RWPE1 (cell line): ENCODE measurements around the gene ARSG.

Experiments used
- CTCF ChIA-PET: fragments of 350-600 bp; sonication (Branson Sonifier 250); formaldehyde crosslinking; extraction: SDS; loops from one replicate; lab custom pipeline; 2021; lab: Yijun Ruan, JAX
- POLR2A ChIA-PET: fragments of 400-600 bp; formaldehyde crosslinking; extraction: SDS; loops from one replicate; lab custom pipeline; 2020; ENCODE audit warnings: antibody characterized with exemption; ENCODE audit not compliant: low non-redundant PET; lab: Yijun Ruan, JAX
- DNase-seq: peaks from one replicate; pipeline ENCODE4 v3.0.0; 2012; ENCODE audit warnings: low spot score
- H3K27ac ChIP-seq: fragments of 450-650 bp; 2 replicates; pipeline ENCODE4 v1.5.1; 2017
- TF ChIP-seq, protein P1 (sequence below): fragments of 450-650 bp; conservative IDR thresholded peaks from 2 replicates; pipeline ENCODE4 v1.5.1; 2017; ENCODE audit warnings: low read depth, mild to moderate bottlenecking

ARSG gene

DNA sequence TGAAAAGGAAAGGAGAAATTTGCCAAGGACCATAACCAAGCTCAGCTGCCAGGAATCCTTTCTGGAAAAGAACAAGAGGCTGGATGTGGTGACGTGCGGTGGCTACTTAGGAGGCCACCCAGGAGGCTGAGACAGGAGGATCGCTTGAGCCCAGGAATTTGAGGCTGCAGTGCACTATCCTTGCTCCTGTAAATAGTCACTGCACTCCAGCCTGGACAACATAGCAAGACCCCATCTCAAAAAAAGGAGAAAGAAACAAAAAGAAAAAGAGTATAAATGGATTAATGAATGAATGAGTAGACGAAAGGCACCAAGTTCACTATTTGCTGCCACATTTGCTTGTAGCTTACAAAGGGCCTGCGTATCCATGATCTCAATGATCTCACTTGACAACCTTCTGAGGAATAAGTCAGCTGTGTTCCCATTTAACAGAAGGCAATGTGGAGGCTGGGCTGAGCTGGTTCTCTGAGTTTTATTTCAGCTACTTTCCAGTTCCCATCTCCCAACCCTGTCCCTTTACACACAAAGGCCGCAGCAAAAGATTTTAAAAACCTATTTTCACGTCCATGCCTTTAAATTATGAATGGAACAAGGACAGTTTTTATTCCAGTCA, 29.8 kb downstream of the ARSG start:
- H3K27ac ChIP-seq = no peak overlapping the region
- CTCF ChIA-PET = no interaction called here
- TF ChIP-seq, protein P1, sequence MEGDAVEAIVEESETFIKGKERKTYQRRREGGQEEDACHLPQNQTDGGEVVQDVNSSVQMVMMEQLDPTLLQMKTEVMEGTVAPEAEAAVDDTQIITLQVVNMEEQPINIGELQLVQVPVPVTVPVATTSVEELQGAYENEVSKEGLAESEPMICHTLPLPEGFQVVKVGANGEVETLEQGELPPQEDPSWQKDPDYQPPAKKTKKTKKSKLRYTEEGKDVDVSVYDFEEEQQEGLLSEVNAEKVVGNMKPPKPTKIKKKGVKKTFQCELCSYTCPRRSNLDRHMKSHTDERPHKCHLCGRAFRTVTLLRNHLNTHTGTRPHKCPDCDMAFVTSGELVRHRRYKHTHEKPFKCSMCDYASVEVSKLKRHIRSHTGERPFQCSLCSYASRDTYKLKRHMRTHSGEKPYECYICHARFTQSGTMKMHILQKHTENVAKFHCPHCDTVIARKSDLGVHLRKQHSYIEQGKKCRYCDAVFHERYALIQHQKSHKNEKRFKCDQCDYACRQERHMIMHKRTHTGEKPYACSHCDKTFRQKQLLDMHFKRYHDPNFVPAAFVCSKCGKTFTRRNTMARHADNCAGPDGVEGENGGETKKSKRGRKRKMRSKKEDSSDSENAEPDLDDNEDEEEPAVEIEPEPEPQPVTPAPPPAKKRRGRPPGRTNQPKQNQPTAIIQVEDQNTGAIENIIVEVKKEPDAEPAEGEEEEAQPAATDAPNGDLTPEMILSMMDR = no peak
- DNase-seq = no peak
- POLR2A ChIA-PET = no interaction called here

DNA sequence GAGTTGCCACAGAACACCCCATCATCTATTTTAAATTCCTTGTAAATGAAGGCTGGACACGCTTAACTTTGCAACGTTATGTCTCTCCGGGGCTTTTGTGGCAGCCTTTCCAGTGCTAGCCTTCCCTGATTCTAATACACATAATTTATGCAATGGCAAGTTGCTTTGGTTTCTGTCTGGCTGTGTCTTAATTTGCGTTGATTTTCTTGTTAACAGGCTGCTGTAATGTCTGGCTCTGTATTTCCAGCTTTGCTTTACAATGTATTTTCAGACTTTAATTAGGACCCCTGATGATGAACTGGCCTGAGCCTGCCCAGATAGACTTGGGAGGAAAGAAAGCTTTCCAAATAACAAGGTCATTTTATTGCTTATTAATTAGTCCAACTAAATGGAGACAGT, 30.3 kb downstream of the ARSG start:
- no peak for DNase-seq
- no peak overlapping the region for H3K27ac ChIP-seq
- ChIA-PET CTCF (no interaction called here), POLR2A (no interaction called here)
- TF ChIP-seq, protein P1 = no peak

DNA sequence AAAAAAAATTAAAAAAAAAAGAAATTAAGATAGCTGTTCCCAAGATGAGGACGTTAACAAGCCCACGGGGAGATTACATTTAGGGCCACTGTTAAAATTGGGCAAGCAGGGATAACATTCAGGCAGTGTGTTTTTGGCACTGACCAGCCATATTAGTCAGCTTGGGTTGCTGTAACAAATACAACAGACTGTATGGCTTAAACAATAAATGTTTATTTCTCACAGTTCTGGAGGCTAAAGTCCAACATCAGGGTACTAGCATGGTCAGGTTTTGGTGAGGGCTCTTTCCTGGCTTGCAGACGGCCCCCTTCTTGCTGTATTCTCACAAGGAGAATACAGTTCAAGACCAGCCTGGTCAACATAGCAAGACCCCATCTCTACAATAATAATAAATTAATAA, 31.3 kb downstream of the ARSG start:
- CTCF ChIA-PET = interaction anchor here (0.7 kb wide), 1 partner anchor 61 kb away, joined by 3 read pairs; no protein-coding TSS in a partner anchor

DNA sequence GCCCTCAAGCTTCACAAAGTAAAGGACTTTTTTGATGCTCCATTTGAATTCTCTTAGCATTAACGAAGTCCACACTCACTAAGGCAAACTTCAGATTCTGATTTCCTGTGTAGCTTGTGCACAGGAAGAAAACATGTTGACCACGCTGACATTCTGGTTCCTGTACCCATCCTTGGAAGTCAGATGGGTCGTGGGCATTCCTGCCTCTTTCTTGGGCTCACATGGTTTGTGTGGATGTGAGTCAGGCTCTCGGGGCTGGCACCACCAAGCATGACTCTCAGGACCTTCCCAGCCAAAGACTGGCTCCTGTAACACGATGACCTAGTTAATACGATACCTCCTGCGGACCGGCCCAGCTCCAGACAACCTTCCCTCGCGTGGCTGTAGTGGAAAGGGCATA, 32.8 kb downstream of the ARSG start:
- ChIA-PET POLR2A (no interaction called here), CTCF (interaction anchor here (0.5 to 0.7 kb wide), 2 partner anchors 941 to 1268 kb away, joined by 3 read pairs; no protein-coding TSS in a partner anchor)
- DNase-seq = no peak
- TF ChIP-seq, protein P1 = no peak
- no peak overlapping the region for H3K27ac ChIP-seq

More for the DNA sequence above, 31.3 kb downstream of the ARSG start:
- TF ChIP-seq, protein P1 = no peak
- DNase-seq = no peak
- POLR2A ChIA-PET = no interaction called here
- H3K27ac ChIP-seq = no peak overlapping the region

DNA sequence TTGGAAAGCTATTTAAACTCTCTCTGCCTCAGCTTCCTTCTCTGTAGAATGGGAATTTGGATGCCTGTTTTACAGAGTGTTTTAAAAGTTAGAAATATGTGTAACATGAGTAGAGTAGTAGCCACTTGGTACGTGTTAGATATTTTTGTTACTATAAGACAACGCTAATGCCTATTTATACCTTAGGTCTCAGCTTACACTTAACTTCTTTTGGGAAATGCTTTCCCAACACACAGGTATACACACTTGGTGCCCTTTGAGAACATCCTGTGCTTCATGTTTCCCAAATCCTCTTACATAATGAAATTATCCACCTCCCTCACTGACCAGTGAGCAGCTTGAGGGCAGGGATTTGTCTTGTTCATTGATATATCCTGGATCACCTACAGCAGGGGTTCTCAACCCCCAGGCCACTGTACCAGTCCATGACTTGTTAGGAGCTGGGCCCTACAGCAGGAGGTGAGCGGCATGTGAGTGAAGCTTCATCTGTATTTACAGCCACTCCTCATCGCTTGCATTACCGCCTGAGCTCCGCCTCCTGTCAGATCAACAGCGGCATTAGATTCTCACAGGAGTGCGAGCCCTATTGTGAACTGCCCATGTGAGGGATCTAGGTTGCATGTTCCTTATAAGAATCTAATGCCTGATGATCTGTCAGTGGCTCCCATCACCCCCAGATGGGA, 33.5 kb downstream of the ARSG start:
- no peak for DNase-seq
- TF ChIP-seq, protein P1 = no peak
- CTCF ChIA-PET = interaction anchor here (0.7 kb wide), 1 partner anchor 1269 kb away, joined by 3 read pairs; no protein-coding TSS in a partner anchor
- H3K27ac ChIP-seq = no peak overlapping the region
- POLR2A ChIA-PET = no interaction called here

DNA sequence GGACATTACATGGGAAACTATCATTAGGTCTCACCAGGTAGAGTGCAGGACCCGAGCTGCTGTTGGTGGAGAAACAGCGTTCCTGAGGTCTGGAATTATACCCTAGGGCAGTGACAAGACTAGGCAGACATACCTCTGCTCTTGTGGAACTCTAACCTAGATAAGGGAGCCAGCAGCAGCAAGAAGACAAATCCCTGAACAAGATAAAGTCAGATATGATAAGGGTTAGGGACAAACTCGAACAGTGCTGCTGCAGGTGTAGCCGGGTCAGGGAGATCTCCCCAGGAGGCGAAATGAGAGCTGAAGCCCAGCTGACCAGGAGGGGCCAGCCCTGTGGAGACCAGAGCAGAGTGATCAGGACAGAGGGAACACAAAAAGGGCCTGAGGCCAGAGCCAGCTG, 34.7 kb downstream of the ARSG start:
- H3K27ac ChIP-seq = no peak overlapping the region
- DNase-seq = no peak
- TF ChIP-seq, protein P1 = no peak
- POLR2A ChIA-PET = interaction anchor here (0.6 kb wide), 1 partner anchor 45 kb away, joined by 3 read pairs; no protein-coding TSS in a partner anchor
- CTCF ChIA-PET = no interaction called here
